Activated CD4-positive, alpha-beta T cell treated with anti-CD3 and anti-CD28 coated beads, Interleukin-10, Interleukin-2, amounts not matched to agents 100 ng/mL and 50 ng/mL, durations not matched to agents 16 hours and 8 hours (primary cell): ENCODE results near the gene TAB2.

ENCODE experiments used
- DNase-seq: peaks from one replicate; pipeline ENCODE4 v3.0.0-alpha.2; 2020

Gene TAB2

GRCh38 chr6:149317644-149318571 lies at the start of gene TAB2:
Gene TAB2, plus strand, starts transcription at chr6:149317712. Its CDS starts 52,286 bp downstream, at chr6:149369998.
- peak; percentile 86 for DNase-seq

- no peak for DNase-seq
These were observed 49.4 kb upstream of the TAB2 start for GRCh38 chr6:149268146-149268545.

GRCh38 chr6:149268768-149269167 lies 48.7 kb upstream of the TAB2 start:
- no peak for DNase-seq

GRCh38 chr6:149270616-149271015 lies 46.9 kb upstream of the TAB2 start:
- DNase-seq = no peak

GRCh38 chr6:149271348-149272340 lies 45.9 kb upstream of the TAB2 start:
- DNase-seq = peak; percentile 82

GRCh38 chr6:149273318-149273717 lies 44.2 kb upstream of the TAB2 start:
- peak; percentile 40 for DNase-seq

- no peak for DNase-seq
These were observed 41.9 kb upstream of the TAB2 start for GRCh38 chr6:149275621-149276020.

GRCh38 chr6:149277621-149278020 lies 39.9 kb upstream of the TAB2 start:
- DNase-seq = peak; percentile 22

GRCh38 chr6:149278997-149279396 lies 38.5 kb upstream of the TAB2 start:
- DNase-seq = peak; percentile 33

- peak; percentile 59 for DNase-seq
These were observed 32.6 kb upstream of the TAB2 start for GRCh38 chr6:149284904-149285303.

GRCh38 chr6:149285626-149286025 lies 31.9 kb upstream of the TAB2 start:
- no peak for DNase-seq

- DNase-seq = no peak
These were observed 30.6 kb upstream of the TAB2 start for GRCh38 chr6:149286905-149287304.

GRCh38 chr6:149289192-149289781 lies 28.2 kb upstream of the TAB2 start:
- no peak for DNase-seq

GRCh38 chr6:149289966-149290365 lies 27.5 kb upstream of the TAB2 start:
- no peak for DNase-seq

GRCh38 chr6:149293244-149293643 lies 24.3 kb upstream of the TAB2 start:
- no peak for DNase-seq

GRCh38 chr6:149300563-149300962 lies 16.9 kb upstream of the TAB2 start:
- no peak for DNase-seq

GRCh38 chr6:149302723-149303122 lies 14.8 kb upstream of the TAB2 start:
- DNase-seq = no peak

GRCh38 chr6:149303468-149303867 lies 14.0 kb upstream of the TAB2 start:
- no peak for DNase-seq

GRCh38 chr6:149305372-149305771 lies 12.1 kb upstream of the TAB2 start:
- no peak for DNase-seq

- no peak for DNase-seq
These were observed 10.5 kb upstream of the TAB2 start for GRCh38 chr6:149306967-149307366.

- DNase-seq = no peak
These were observed 6.2 kb upstream of the TAB2 start for GRCh38 chr6:149311293-149311692.

GRCh38 chr6:149311766-149312165 lies 5.7 kb upstream of the TAB2 start:
- no peak for DNase-seq

GRCh38 chr6:149313070-149313469 lies 4.4 kb upstream of the TAB2 start:
- DNase-seq = no peak
